Measurements from ENCODE around the gene ASB5. TPM values are rescaled to one million over a fixed set of nuclear protein-coding genes. Genes with fewer than 3 reads are reported as not detected.

ASB5 gene
- total RNA-seq, 1 donor from 2014 or later = not detected

DNA sequence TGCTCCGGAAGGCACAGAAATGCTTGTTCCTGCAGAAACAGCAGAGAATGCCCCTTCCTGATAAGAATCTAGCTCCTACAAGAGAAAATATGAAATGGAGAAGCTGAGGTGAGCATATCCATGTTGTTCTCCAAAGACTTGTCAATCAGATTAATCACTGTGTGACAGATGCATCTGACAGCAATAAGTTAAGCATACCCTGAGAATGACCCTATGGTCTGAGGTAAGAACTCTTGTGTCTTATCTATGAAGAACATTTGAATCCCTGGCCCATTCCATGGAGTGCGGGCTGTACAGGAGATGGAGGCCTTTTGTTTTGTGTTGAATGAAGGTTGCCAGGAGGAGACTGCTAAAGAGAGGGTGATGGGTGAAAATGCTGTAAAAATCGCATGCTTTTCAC, 21.5 kb upstream of the ASB5 start:
- Histone ChIP-seq H3K27me3 (no peaks in the 10 kb centered on the region), H3K4me1 (peaks cover 3% of the 10 kb centered on the region), H3F3A (ENCODE audit: low read depth) (no peaks in the 10 kb centered on the region), H4K20me1 (ENCODE audit: low read depth) (no peaks in the 10 kb centered on the region), H3K9me3 (ENCODE audit: low read depth) (no peaks in the 10 kb centered on the region), H3K9ac (no peak overlapping the region), H3K4me3 (no peak overlapping the region), H3K27ac (no peak overlapping the region), H2AFZ (replicated peaks) (peak overlapping the region; percentile 69), H3K4me2 (no peak overlapping the region), H3K79me2 (ENCODE audit: low read depth) (no peaks in the 10 kb centered on the region), H3K36me3 (no peaks in the 10 kb centered on the region)
- TF ChIP-seq, protein P1, sequence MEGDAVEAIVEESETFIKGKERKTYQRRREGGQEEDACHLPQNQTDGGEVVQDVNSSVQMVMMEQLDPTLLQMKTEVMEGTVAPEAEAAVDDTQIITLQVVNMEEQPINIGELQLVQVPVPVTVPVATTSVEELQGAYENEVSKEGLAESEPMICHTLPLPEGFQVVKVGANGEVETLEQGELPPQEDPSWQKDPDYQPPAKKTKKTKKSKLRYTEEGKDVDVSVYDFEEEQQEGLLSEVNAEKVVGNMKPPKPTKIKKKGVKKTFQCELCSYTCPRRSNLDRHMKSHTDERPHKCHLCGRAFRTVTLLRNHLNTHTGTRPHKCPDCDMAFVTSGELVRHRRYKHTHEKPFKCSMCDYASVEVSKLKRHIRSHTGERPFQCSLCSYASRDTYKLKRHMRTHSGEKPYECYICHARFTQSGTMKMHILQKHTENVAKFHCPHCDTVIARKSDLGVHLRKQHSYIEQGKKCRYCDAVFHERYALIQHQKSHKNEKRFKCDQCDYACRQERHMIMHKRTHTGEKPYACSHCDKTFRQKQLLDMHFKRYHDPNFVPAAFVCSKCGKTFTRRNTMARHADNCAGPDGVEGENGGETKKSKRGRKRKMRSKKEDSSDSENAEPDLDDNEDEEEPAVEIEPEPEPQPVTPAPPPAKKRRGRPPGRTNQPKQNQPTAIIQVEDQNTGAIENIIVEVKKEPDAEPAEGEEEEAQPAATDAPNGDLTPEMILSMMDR (IDR thresholded peaks at IDR 0.05) = no peak
- no peak for TF ChIP-seq EZH2 (IDR thresholded peaks at IDR 0.05)
- no peak for TF ChIP-seq EZH2phosphoT487 (IDR thresholded peaks at IDR 0.05)
- Mint-ChIP-seq H3K4me1 (no peaks in the 10 kb centered on the region), H3K27ac (no peak overlapping the region), H3K9me3 (no peaks in the 10 kb centered on the region), H3K4me3 (no peak overlapping the region), H3K27me3 (ENCODE audit: insufficient read depth, low read depth) (peaks cover 2% of the 10 kb centered on the region), H3K36me3 (no peaks in the 10 kb centered on the region)
- no peak for DNase-seq (ENCODE audit: low spot score)

DNA sequence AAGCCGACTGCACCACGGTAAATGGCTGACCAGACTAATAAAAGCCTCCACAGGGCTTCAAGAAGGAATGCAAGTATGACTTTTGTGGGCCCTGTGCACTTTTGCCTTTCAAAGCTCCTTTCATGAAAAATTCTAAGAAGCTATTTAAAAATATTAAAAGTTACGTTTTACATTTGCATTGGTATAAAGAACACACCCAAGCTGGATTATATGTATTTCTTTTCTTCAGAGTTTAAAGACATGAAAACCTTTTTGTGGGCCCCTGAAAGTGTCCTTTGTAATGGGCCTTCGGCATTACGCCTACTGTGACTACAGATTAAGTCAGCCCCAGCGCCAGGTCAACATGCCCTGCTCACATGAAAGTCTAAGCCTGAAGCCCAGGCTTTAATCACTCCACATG, 20.5 kb upstream of the ASB5 start:
- Histone ChIP-seq H3F3A (ENCODE audit: low read depth) (no peaks in the 10 kb centered on the region), H3K27ac (no peak overlapping the region), H3K4me3 (no peak overlapping the region), H3K36me3 (no peaks in the 10 kb centered on the region), H2AFZ (replicated peaks) (no peak overlapping the region), H3K9me3 (ENCODE audit: low read depth) (no peaks in the 10 kb centered on the region), H3K79me2 (ENCODE audit: low read depth) (no peaks in the 10 kb centered on the region), H3K9ac (no peak overlapping the region), H3K27me3 (no peaks in the 10 kb centered on the region), H3K4me2 (no peak overlapping the region), H4K20me1 (ENCODE audit: low read depth) (no peaks in the 10 kb centered on the region), H3K4me1 (peaks cover 3% of the 10 kb centered on the region)
- Mint-ChIP-seq H3K27me3 (ENCODE audit: insufficient read depth, low read depth) (peaks cover 2% of the 10 kb centered on the region), H3K9me3 (no peaks in the 10 kb centered on the region), H3K27ac (no peak overlapping the region), H3K4me3 (no peak overlapping the region), H3K4me1 (no peaks in the 10 kb centered on the region), H3K36me3 (no peaks in the 10 kb centered on the region)
- TF ChIP-seq EZH2phosphoT487 (IDR thresholded peaks at IDR 0.05) (no peak), EZH2 (IDR thresholded peaks at IDR 0.05) (no peak)
- TF ChIP-seq, protein P1 (IDR thresholded peaks at IDR 0.05) = no peak
- DNase-seq (ENCODE audit: low spot score) = no peak

DNA sequence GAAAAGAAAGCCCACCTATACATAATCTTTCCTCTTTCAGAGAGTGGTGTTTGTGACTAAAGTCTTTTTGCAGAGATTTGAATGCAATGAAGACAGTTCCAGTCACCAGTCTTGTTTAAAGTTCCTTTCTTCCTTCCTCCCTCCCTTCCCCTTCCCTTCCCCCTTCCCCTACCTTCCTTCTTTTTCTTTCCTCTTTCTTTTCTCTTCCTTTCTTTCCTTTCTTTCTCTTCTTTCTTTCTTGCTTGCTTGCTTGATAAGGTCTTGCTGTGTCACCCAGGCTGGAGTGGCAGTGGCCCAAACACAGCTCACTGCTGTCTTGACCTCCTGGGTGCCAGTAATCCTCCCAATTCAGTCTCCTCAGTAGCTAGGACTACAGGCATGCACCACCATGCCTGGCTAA, 19.0 kb upstream of the ASB5 start:
- Histone ChIP-seq H3K9me3 (ENCODE audit: low read depth) (no peaks in the 10 kb centered on the region), H3K9ac (no peak overlapping the region), H3F3A (ENCODE audit: low read depth) (no peaks in the 10 kb centered on the region), H4K20me1 (ENCODE audit: low read depth) (no peaks in the 10 kb centered on the region), H3K4me3 (no peak overlapping the region), H3K27me3 (no peaks in the 10 kb centered on the region), H3K36me3 (no peaks in the 10 kb centered on the region), H3K79me2 (ENCODE audit: low read depth) (no peaks in the 10 kb centered on the region), H3K27ac (no peak overlapping the region), H2AFZ (replicated peaks) (peak overlapping the region; percentile 63), H3K4me2 (no peak overlapping the region), H3K4me1 (peaks cover 3% of the 10 kb centered on the region)
- Mint-ChIP-seq H3K36me3 (no peaks in the 10 kb centered on the region), H3K9me3 (no peaks in the 10 kb centered on the region), H3K27me3 (ENCODE audit: insufficient read depth, low read depth) (peaks cover 2% of the 10 kb centered on the region), H3K4me1 (no peaks in the 10 kb centered on the region), H3K4me3 (no peak overlapping the region), H3K27ac (peak overlapping the region; percentile 35)
- DNase-seq (ENCODE audit: low spot score) = no peak
- TF ChIP-seq EZH2phosphoT487 (IDR thresholded peaks at IDR 0.05) (no peak), EZH2 (IDR thresholded peaks at IDR 0.05) (no peak)
- TF ChIP-seq, protein P1 (IDR thresholded peaks at IDR 0.05) = no peak
